Peyer's patch (tissue), 4 donors: ENCODE data around the gene CHAT.

Experiments used
- POLR2A ChIP-seq, 2 donors: fragments of 450-650 bp; IDR thresholded peaks; one replicate each; pipeline ENCODE4 v1.5.1; 2017; ENCODE audit warnings: antibody characterized with exemption in 2 of 2, mild to moderate bottlenecking in 2 of 2, moderate library complexity in 2 of 2
- TF ChIP-seq, protein P1 (sequence below), 6 experiments: fragments of 450-650 bp in 4 of 6; fragments of 200-600 bp in 2 of 6; sonication (generic) in 1 of 6; IDR thresholded peaks; one replicate each; pipeline ENCODE4 v1.5.1; 2017 to 2019; ENCODE audit warnings: antibody characterized with exemption in 6 of 6, mild to moderate bottlenecking in 3 of 6, moderate library complexity in 1 of 6

- TF ChIP-seq, protein P1, sequence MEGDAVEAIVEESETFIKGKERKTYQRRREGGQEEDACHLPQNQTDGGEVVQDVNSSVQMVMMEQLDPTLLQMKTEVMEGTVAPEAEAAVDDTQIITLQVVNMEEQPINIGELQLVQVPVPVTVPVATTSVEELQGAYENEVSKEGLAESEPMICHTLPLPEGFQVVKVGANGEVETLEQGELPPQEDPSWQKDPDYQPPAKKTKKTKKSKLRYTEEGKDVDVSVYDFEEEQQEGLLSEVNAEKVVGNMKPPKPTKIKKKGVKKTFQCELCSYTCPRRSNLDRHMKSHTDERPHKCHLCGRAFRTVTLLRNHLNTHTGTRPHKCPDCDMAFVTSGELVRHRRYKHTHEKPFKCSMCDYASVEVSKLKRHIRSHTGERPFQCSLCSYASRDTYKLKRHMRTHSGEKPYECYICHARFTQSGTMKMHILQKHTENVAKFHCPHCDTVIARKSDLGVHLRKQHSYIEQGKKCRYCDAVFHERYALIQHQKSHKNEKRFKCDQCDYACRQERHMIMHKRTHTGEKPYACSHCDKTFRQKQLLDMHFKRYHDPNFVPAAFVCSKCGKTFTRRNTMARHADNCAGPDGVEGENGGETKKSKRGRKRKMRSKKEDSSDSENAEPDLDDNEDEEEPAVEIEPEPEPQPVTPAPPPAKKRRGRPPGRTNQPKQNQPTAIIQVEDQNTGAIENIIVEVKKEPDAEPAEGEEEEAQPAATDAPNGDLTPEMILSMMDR (IDR thresholded peaks at IDR 0.05) = no peak
- no peak for TF ChIP-seq POLR2A (IDR thresholded peaks at IDR 0.05)
Observed at GRCh38 chr10:49585387-49585786, 28.4 kb upstream of the CHAT start.
